ENCODE results near the gene RCOR1.
"Not testable (repeated sequence)": the region's sequence is repeated elsewhere in the genome, so short reads cannot be mapped to it uniquely, and the experiment has no call there.

Gene RCOR1

GRCh38 chr14:102630881-102631280, 38.4 kb downstream of the RCOR1 start:
- DNase-seq: no peak

GRCh38 chr14:102633906-102634595, 41.6 kb downstream of the RCOR1 start:
- DNase-seq: no peak

- not testable (repeated sequence) for DNase-seq
These were observed 47.2 kb downstream of the RCOR1 start for GRCh38 chr14:102639611-102640010.

GRCh38 chr14:102644523-102644922, 52.1 kb downstream of the RCOR1 start:
- DNase-seq: no peak

GRCh38 chr14:102645746-102646440, 53.4 kb downstream of the RCOR1 start:
- no peak for DNase-seq

GRCh38 chr14:102646615-102647014, 54.2 kb downstream of the RCOR1 start:
- DNase-seq: no peak

- no peak for DNase-seq
These were observed 59.7 kb downstream of the RCOR1 start for GRCh38 chr14:102652194-102652593.

GRCh38 chr14:102654298-102654697, 61.8 kb downstream of the RCOR1 start:
- DNase-seq: no peak

GRCh38 chr14:102655137-102655536, 62.7 kb downstream of the RCOR1 start:
- no peak for DNase-seq

- DNase-seq: no peak
These were observed 67.3 kb downstream of the RCOR1 start for GRCh38 chr14:102659797-102660196.

- no peak for DNase-seq
These were observed 69.2 kb downstream of the RCOR1 start for GRCh38 chr14:102661614-102662013.

GRCh38 chr14:102662636-102663430, 70.4 kb downstream of the RCOR1 start:
- DNase-seq: no peak

- DNase-seq: no peak
These were observed 71.0 kb downstream of the RCOR1 start for GRCh38 chr14:102663440-102663839.

GRCh38 chr14:102665621-102666020, 73.2 kb downstream of the RCOR1 start:
- no peak for DNase-seq

- DNase-seq: no peak
These were observed 74.2 kb downstream of the RCOR1 start for GRCh38 chr14:102666635-102667034.

- no peak for DNase-seq
These were observed 75.3 kb downstream of the RCOR1 start for GRCh38 chr14:102667703-102668102.

GRCh38 chr14:102668291-102668873, 75.9 kb downstream of the RCOR1 start:
- peak; percentile 72 for DNase-seq

- DNase-seq: no peak
These were observed 79.0 kb downstream of the RCOR1 start for GRCh38 chr14:102671410-102671809.

- no peak for DNase-seq
These were observed 80.0 kb downstream of the RCOR1 start for GRCh38 chr14:102672410-102672960.

GRCh38 chr14:102675396-102675795, 82.9 kb downstream of the RCOR1 start:
- DNase-seq: no peak

- peak; percentile 37 for DNase-seq
These were observed 85.9 kb downstream of the RCOR1 start for GRCh38 chr14:102678394-102678793.

GRCh38 chr14:102683399-102684297, 91.2 kb downstream of the RCOR1 start:
- no peak for DNase-seq

Data from NCI-H69 (cell line).